ENCODE data around the gene R3HCC1L.
A peak's percentile ranks its signal among the peaks of the same experiment; 100 is the strongest.

The R3HCC1L gene

GRCh38 chr10:98260752-98261151, 126.3 kb downstream of the R3HCC1L start:
- DNase-seq (ENCODE audit: low spot score), result no peak

DNA sequence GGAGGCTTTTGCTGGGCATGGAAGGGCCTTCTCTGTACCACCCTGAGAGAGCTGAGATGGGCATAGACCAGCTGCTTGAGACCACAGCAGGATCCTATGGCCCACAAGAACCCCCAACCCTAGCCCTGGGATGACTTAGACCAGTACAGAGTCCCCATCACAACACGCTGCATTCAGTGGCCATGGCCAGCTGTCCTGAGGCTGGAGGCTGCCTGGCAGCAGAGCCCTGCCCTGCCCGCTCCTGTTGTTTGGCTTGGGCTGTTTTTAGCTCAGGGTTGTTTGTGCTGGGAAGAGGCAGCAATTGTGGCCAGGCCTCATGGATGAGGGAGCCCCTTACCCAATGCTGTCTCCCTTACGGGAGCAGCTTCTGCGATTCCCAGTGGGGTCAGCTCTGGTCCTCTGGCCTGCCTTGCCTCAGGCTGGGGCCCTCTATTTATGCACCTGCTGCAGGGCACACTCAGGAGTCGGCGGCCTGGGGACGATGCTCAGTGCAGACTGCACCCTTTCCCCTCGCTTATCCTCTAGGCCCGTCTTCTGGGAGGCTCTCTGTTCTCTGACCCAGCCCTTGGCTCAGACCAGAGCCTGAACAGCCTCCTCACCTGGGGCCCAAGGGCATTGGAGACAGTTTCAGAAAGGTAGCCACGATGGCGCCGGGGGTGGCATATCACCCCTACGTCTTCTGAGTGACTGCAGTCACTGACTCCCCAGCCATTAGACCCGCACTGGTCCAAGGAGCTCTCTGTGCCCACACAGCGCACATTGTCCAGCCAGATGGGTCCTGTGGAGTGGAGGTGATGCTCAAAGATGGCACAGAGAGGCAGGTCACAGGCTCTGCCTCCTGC, 127.2 kb downstream of the R3HCC1L start:
- no peak for DNase-seq (ENCODE audit: low spot score)

GRCh38 chr10:98262571-98262970, 128.1 kb downstream of the R3HCC1L start:
- peak; percentile 11 for DNase-seq (ENCODE audit: low spot score)

GRCh38 chr10:98263088-98263487, 128.6 kb downstream of the R3HCC1L start:
- no peak for DNase-seq (ENCODE audit: low spot score)

DNA sequence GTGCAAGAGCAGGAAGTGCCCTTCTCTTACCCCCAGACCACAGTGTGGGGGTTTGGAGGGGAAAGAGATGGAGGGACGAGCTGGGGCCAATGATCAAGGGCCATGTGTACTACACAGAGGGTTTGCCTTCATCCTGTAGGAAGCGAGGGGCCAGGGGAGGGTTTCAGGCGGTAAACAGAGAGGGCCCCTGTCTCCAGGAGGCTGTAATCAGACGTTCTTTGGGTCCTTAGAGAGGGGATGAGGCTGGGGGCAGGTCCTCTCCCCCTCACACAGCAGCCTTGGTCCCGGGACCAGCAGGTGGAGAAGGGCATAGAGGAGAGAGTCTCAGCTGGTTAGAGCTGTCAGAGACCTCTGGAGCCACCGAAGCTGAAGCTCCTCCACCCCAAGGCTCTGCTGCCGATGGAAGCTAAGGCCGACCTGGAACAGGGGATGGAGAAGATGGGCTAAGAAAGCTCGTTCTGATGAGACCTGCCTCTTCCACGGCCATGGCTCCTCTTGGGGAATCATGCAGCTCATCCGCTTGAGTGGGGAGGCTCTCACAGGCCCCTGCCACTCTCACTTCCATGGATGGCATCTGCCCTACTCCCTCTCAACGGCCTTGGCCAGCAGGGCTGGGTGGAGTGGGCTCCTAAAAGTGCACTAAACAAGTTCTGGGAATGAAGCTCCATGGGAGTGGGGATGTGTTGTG, 130.1 kb downstream of the R3HCC1L start:
- no peak for DNase-seq (ENCODE audit: low spot score)

GRCh38 chr10:98265403-98266378, 131.2 kb downstream of the R3HCC1L start:
- no peak for DNase-seq (ENCODE audit: low spot score)

DNA sequence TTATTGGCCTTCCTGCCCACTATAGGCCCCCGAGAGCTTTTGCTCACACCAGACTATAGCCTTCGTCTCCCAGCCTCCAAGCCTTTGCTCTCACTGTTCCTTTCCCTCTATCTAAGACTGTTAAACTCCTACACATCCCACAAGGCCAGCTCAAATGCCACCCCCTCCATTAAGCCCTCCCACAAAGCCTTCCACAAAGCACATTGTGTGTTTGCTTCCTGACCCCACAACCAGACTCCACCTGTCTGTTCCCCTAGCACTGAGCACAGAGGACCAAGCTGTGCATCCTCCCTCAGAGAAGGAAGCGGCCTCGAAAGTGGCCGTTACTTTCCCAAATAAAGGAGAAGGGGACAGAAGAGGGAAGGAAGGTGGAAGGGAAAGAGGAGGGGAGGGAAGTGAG, 132.2 kb downstream of the R3HCC1L start:
- no peak for DNase-seq (ENCODE audit: low spot score)

GRCh38 chr10:98267069-98267893, 132.8 kb downstream of the R3HCC1L start:
- no peak for DNase-seq (ENCODE audit: low spot score)

DNA sequence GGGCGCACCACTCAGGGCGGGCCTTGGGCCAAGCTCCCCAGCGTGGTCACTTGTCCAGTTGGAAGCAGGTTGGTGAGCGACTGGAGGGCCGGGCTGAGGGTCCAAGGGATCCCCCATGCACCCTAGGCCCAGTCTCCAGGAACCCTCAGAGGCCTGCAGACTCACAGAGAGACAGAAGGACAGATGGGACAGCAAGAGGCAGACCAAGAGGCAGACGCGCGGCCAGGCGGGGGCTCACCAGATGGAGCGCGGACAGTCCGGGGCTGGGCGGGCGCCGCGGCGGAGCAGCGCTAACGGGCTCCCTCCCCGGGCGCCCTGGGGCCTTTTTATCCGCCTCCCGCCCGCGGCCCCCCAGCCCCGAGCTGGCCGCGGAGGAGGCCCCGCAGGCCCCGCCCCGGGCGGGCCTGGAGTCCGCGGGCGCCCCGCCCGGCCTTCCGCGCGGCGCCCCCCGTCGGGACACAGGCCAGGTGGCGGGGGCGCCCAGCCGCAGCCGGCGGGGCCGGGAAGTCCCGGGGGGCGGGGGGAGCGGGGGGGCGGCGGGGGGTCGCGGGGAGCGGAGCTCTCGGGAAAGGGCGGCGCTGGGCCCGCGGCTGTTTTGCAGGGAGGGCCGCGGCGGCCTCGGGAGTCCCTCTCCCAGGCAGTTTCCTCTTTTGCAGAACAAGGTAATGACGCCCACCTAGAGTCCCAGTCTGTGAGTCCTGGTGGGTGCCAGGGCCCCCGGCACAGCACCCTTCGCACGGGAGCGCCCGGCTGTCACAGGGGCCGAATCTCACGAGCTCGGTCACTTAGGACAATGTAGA, 133.6 kb downstream of the R3HCC1L start, which contains the start of gene LOXL4:
TSS of gene LOXL4 (minus strand) at position 301 of the 800 bp plus-strand sequence. CDS start 5,175 bp downstream, outside the sequence.
- DNase-seq (ENCODE audit: low spot score), result no peak

GRCh38 chr10:98268694-98269431, 134.4 kb downstream of the R3HCC1L start:
- no peak for DNase-seq (ENCODE audit: low spot score)

DNA sequence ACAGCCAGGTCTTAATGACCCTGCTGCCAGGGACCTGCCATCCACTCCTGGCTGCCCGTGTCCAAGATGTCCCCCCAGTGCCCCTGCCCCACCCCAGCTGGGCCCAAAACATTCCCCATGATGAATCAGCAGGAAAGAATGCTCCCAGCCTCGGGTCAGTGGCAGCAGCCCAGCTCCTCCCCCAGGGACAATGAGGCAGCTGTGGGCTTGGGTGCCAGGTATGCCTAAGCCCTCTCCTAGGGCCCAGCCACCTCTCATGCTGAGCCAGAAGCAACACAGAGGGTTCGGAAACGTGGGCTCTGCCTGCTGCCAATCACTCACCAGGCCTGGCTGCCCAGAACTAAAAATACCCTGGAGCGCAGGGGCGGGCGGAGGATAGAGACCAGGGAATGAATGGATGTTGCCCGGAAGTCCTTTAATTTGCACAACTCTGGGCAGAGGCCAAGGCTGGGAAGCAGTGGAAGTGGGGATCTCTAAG, 135.0 kb downstream of the R3HCC1L start:
- DNase-seq (ENCODE audit: low spot score), result no peak

DNA sequence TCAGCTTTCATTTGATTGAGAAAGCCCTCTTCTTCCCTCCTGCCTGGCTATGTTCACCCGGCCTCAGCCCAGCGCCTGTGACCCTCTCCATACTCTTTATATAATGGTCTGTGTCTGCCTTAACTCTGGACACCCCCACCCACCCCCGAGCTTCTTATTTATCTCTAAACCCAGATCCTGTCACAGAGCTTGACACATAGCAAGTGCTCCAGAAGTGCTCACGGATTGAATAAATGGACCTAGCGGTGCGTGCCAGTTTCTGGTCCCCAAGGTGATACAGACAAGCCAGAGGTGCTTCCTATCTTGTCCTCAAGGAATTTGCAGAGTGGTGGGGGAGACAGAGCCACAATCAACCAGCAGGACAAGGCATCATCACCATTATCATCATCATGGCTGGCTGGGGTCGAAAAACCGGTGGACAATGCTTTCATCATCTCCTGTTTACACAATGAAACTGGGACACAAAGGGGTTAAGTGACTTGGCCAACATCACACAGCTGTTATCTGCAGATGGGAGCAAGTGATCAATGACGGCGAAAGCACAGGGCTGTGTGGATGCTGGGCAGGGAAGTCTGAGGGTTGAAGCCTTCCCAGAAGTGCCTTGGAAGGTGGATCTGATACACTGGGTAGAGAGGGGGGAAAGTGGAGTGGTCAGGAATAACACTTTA, 135.8 kb downstream of the R3HCC1L start:
- DNase-seq (ENCODE audit: low spot score), result no peak

- DNase-seq (ENCODE audit: low spot score), result no peak
Measured at GRCh38 chr10:98270786-98271185, 136.3 kb downstream of the R3HCC1L start.

GRCh38 chr10:98272245-98272644, 137.8 kb downstream of the R3HCC1L start:
- no peak for DNase-seq (ENCODE audit: low spot score)

GRCh38 chr10:98272656-98273055, 138.2 kb downstream of the R3HCC1L start:
- DNase-seq (ENCODE audit: low spot score), result no peak

GRCh38 chr10:98273057-98273850, 138.8 kb downstream of the R3HCC1L start:
- DNase-seq (ENCODE audit: low spot score), result no peak

- DNase-seq (ENCODE audit: low spot score), result no peak
Measured at GRCh38 chr10:98274562-98274961, 140.1 kb downstream of the R3HCC1L start.

DNA sequence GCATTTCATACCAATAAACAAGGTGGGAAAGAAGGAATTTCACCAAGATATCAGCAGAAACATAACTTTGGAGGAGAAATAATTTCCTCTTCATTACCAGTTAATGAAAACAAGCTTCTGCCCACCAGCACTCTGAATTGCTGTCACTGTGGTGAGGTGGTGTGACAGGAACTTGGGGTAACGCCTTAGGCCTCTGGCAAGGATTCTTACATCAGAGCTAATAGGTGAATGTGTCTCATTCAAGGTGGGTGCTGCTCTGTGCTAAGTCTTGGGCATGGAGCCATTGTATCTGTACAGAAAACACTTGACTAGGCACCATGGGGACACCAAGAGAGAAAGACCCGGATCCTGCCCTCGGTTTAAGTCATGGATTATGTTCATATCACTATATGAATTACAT, 141.9 kb downstream of the R3HCC1L start:
- no peak for DNase-seq (ENCODE audit: low spot score)

Measured in activated CD4-positive, alpha-beta T cell treated with anti-CD3 and anti-CD28 coated beads, Interleukin-2, Interleukin-4, amounts not matched to agents 100 ng/mL and 50 ng/mL, durations not matched to agents 16 hours and 8 hours (primary cell).